NT2/D1 (cell line): ENCODE results near the gene PRSS57.
"Not testable (repeated sequence)": the region's sequence is repeated elsewhere in the genome, so short reads cannot be mapped to it uniquely, and the experiment has no call there.

Experiments
- DNase-seq: peaks from one replicate; pipeline ENCODE4 v3.0.0-alpha.2; 2011; ENCODE audit warnings: low read depth, low spot score
- H3K27me3 ChIP-seq: 2 replicates; pipeline ENCODE4 v1.6.0; 2011; ENCODE audit warnings: mild to moderate bottlenecking; ENCODE audit not compliant: insufficient read length, insufficient read depth
- H3K36me3 ChIP-seq: 2 replicates; pipeline ENCODE4 v1.6.1; 2011; ENCODE audit warnings: mild to moderate bottlenecking, low read length, mixed read lengths; ENCODE audit not compliant: insufficient read depth, insufficient read length
- H3K4me1 ChIP-seq: 2 replicates; pipeline ENCODE4 v1.5.1; 2011; ENCODE audit not compliant: insufficient read depth, insufficient read length
- H3K4me3 ChIP-seq: 2 replicates; pipeline ENCODE4 v1.5.1; 2011; ENCODE audit warnings: low read depth; ENCODE audit not compliant: insufficient read length
- H3K9ac ChIP-seq: 2 replicates; pipeline ENCODE4 v1.6.0; 2011; ENCODE audit warnings: low read depth; ENCODE audit not compliant: insufficient read length
- H3K9me3 ChIP-seq: 2 replicates; pipeline ENCODE4 v1.5.1; 2011; ENCODE audit warnings: mild to moderate bottlenecking, low read length; ENCODE audit not compliant: insufficient read depth
- SUZ12 ChIP-seq: IDR thresholded peaks from 2 replicates; pipeline ENCODE4 v1.6.1; 2011; ENCODE audit not compliant: insufficient read length, insufficient read depth; ENCODE audit errors: extremely low read depth
- YY1 ChIP-seq: IDR thresholded peaks from 2 replicates; pipeline ENCODE4 v1.6.1; 2011; ENCODE audit not compliant: insufficient read length, insufficient read depth
- ZNF274 ChIP-seq: IDR thresholded peaks from 2 replicates; pipeline ENCODE4 v1.6.1; 2011; ENCODE audit warnings: mild to moderate bottlenecking, low read depth, low read length

Gene PRSS57

DNA sequence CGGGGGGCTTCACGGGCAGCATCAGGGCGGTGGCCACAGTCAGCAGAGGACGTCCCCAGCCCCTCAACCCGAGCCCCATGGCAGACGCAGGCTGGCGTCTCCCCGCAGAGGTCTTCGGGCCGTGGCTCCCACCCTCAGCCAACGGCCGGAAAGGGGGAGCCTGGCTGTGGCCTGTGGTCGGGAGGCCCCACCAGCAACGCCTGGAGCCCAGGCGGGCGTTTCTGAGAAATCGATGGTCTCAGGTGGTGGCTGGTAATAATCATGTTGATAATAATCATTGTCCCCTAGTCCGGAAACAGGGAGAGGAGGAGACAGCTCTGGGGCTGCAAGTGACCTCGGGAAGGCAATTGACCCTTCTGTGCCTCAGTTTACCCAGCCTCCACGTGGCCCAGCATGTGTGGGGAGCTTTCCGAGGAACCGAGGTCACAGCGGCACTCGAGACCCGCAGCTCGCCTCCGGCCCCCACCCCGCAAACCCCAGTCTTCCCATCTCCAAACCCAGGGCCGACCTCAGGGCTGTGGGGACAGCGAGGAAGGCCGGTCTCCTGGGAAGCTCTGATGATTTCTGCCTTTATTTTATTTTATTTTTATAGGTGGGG is at the start of gene PRSS57:
TSS of gene PRSS57 (minus strand) at position 101 of the 598 bp plus-strand sequence. CDS start at position 79, 22 bp downstream.
- TF ChIP-seq YY1 (no peak), SUZ12 (no peak), ZNF274 (no peak)
- no peak within 1 kb of the TSS for H3K9ac ChIP-seq
- H3K4me3 ChIP-seq = no peak within 1 kb of the TSS
- no peak for DNase-seq
- H3K4me1 ChIP-seq = peaks cover 3% of the 10 kb centered on the region
- no peaks in the 10 kb centered on the region for H3K9me3 ChIP-seq
- H3K27me3 ChIP-seq = no peaks in the 10 kb centered on the region
- H3K36me3 ChIP-seq = no peaks in the 10 kb centered on the region

DNA sequence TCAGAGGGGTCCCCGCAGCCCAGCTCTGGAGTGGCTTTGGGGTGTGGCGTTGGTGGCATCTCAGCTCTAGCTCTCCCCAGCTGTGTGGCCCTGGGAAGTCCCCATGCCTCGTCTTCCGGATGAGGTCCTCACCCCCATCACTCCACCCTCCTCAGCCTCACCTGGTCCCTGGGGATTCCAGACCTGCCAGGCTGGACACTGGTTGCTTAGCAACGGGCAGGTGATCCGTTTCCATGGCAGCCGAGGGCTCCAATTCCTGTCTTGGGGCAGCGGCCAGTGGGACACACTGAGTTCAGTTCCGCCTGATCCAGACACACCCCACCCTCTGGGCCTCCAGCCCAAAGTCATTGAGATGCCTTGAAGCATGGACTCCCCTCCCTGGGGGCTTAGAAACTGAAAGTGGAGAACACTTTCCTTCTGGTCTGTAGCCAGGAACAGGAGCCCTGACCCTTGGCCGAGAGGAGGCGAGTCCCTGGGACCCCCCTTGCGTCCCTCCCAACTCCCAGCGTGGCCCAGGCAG is 48.0 kb upstream of the PRSS57 start:
- peaks cover 8% of the 10 kb centered on the region for H3K36me3 ChIP-seq

DNA sequence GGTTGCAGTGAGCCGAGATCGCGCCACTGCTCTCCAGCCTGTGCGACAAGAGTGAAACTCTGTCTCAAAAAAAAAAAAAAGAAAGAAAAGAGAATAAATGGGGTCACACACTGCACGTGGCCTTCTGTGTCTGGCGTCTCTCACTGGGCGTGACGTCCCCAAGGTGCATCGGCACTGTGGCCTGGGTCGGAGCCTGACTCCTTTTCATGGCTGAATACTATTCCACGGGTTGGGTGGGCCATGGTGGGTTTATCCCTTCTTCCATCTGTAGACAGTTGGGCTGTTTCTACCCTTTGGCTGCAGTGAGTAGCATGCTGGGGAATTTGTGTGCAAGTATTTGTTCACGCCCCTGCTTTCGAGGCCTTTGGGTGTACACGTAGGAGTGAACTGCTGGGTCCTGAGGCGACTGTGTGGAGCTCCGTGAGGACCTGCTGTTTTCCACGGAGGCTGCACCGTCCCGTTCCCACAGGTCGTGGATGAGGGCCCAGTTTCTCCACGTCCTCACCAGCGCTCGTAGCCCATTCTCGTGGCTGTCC is 47.4 kb upstream of the PRSS57 start:
- no peak for TF ChIP-seq ZNF274
- TF ChIP-seq SUZ12 = no peak
- TF ChIP-seq YY1 = no peak
- peaks cover 5% of the 10 kb centered on the region; the same call in 1 of the 2 replicates for H3K9me3 ChIP-seq
- no peaks in the 10 kb centered on the region for H3K27me3 ChIP-seq
- no peak overlapping the region for H3K4me3 ChIP-seq
- DNase-seq = no peak
- peaks cover 10% of the 10 kb centered on the region for H3K4me1 ChIP-seq
- H3K9ac ChIP-seq = no peak overlapping the region
- H3K36me3 ChIP-seq = peaks cover 8% of the 10 kb centered on the region

More for the DNA sequence above, 48.0 kb upstream of the PRSS57 start:
- peaks cover 12% of the 10 kb centered on the region for H3K4me1 ChIP-seq
- TF ChIP-seq SUZ12 = no peak
- TF ChIP-seq ZNF274 = no peak
- no peak for TF ChIP-seq YY1
- peaks cover 10% of the 10 kb centered on the region; the same call in 1 of the 2 replicates for H3K9me3 ChIP-seq
- H3K9ac ChIP-seq = no peak overlapping the region
- H3K27me3 ChIP-seq = no peaks in the 10 kb centered on the region
- H3K4me3 ChIP-seq = no peak overlapping the region
- DNase-seq = no peak

DNA sequence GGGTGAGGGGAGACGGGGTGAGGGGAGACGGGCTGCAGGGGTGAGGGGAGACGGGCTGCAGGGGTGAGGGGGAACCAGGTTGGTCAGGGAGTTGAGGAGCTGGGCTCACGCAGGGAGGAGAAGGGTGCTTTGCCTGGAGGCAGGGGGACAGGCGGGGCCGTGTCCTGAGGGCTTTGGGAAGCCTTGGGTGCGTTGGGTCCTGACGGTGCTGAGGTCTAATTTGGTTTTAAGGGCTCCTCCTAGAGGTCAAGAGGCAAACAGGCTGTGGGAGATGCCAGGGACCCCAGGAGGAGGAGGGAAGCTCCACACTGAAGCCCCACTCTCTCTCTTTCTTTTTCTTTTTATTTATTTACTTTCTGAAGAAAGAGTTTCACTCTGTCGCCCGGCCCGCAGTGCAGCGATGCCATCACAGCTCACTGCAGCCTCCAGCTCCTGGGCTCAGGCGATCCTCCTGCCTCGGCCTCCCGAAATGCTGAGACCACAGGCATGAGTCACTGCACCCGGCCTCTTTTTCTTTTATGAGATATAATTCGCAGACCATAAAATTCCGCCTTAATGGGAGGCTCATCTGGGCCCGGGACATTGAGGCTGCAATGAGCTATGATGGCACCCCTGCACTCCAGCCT is 46.4 kb upstream of the PRSS57 start:
- Histone ChIP-seq H3K4me1 (peaks cover 10% of the 10 kb centered on the region), H3K9me3 (no peaks in the 10 kb centered on the region), H3K36me3 (peaks cover 12% of the 10 kb centered on the region), H3K9ac (no peak overlapping the region), H3K4me3 (no peak overlapping the region), H3K27me3 (no peaks in the 10 kb centered on the region)
- TF ChIP-seq ZNF274 = no peak
- no peak for TF ChIP-seq YY1
- peak; percentile 46 for DNase-seq

DNA sequence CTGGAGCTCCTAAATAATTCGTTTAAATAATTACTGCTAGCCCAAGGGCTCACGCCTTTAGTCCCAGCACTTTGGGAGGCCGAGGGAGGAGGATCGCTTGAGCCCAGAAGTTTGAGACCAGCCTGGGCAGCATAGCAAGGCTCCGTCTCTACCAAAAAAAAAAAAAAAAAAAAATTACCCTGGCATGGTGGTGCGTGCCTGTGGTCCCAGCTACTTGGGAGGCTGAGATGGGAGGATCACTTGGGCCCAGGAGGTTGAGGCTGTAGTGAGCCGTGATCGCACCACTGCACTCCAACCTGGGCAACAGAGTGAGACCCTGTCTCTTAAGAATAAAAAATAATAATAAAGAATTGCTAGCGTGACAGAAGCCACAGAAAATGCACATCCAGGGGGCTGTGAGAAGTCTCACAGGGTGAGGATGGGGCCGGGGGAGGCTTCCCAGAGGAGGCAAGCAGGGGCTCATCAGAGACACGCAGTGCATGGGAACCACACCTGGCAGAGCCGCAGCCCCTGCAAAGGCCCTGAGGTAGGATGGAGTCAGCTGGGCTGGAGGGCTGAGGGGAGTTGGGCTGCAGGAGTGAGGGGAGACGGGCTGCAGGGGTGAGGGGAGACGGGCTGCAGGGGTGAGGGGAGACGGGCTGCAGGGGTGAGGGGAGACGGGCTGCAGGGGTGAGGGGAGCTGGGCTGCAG is 45.7 kb upstream of the PRSS57 start:
- not testable (repeated sequence) for H3K4me1 ChIP-seq, DNase-seq, H3K9me3 ChIP-seq, H3K9ac ChIP-seq, H3K27me3 ChIP-seq, H3K4me3 ChIP-seq
- peaks cover 18% of the 10 kb centered on the region for H3K36me3 ChIP-seq

DNA sequence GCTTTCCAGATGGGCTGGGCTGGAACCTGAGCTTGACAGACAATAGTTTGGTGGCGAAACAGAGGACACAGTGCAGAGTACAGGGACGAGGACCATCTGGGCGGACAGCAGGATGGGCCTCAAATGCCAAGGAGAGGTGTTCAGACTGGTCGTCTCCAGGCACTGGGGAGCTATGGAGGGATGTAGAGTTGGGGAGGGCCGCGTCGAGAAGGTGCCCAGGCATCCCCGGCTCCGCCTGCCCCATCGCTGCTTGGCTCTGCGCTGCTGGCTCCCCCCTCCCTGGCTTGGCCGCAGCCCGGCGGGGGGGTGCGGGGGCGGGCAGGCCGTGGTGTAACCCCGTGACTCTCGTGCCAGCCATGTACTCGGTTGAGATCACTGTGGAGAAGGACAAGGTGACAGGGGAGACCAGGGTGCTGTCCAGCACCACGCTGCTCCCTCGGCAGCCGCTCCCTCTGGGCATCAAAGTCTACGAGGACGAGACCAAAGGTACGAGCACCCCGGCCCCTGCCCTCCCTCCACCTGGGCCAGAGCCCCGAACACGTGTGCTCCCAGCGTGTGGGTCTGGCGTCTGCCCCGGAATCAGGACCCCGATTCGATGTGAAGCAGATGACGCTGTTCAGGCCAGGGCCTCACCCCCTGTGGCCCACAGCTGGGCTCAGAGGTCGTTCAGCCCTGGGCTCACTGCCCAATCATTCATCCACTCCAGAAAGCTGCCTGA is 44.9 kb upstream of the PRSS57 start:
- Histone ChIP-seq H3K36me3 (peaks cover 18% of the 10 kb centered on the region), H3K9ac (no peak overlapping the region), H3K9me3 (no peaks in the 10 kb centered on the region), H3K27me3 (no peaks in the 10 kb centered on the region), H3K4me3 (no peak overlapping the region), H3K4me1 (peaks cover 10% of the 10 kb centered on the region)
- TF ChIP-seq YY1 (no peak), ZNF274 (no peak), SUZ12 (no peak)
- no peak for DNase-seq
